GM18519 (cell line): ENCODE measurements around the gene DDN.
A peak's percentile ranks its signal among the peaks of the same experiment; 100 is the strongest.

Experiments
- ATAC-seq: cut with Tn5 transposase; IDR thresholded peaks from one replicate; pipeline ENCODE4 v1.9.1; 2021; ENCODE audit warnings: mild to moderate bottlenecking, moderate library complexity; ENCODE audit not compliant: unreplicated experiment, low FRiP score

Gene DDN

DNA sequence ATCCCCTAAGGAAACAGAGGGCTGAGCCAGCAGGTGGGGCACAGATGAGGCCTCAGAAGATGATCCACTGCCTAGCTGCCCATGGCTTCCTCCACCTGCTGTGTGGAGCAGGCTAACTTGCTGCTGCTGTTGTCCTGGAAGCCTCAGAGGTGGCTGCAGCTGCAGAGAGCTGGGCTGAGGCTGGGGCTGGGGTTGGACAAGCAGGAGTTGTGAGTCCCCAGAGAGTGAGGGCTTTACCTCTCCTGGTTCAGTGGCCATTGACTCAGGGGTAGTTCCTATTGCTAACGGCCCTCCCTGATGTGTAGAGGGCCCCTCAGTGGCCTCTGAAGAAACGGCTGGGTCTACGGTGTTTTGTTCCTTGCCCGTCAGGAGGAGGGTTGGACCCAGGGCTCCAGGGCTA lies 33.1 kb upstream of the DDN start:
- no peak for ATAC-seq

DNA sequence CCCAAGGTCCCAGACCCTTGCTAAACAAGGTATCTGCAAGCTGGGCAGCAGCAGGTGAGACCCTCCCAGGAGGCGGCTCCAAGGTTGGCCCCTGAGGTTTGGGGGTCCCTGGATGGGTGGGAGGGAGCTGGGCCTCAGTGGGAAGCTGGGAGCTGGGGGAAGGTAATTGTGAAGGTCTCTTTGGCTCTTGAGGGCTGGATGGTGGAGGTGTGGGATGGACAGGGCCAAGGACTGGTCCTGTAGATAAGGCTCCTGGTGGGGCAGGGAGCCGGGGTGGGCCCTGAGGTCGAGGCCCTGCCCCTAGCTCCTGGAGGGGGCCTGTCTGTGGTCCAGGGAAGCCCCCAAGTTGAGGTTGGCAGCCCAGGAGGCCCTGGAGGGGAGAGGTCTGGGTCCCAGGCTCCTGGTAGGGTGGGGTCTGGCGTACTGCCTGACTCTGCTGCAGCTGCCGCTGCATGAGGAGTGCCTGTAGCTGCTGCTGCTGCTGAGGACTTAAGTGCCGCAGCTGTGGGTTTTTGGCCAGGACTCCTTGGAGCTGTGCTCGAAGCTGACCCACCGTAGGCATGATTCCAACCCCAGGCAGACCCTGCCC lies 32.5 kb upstream of the DDN start:
- no peak for ATAC-seq

DNA sequence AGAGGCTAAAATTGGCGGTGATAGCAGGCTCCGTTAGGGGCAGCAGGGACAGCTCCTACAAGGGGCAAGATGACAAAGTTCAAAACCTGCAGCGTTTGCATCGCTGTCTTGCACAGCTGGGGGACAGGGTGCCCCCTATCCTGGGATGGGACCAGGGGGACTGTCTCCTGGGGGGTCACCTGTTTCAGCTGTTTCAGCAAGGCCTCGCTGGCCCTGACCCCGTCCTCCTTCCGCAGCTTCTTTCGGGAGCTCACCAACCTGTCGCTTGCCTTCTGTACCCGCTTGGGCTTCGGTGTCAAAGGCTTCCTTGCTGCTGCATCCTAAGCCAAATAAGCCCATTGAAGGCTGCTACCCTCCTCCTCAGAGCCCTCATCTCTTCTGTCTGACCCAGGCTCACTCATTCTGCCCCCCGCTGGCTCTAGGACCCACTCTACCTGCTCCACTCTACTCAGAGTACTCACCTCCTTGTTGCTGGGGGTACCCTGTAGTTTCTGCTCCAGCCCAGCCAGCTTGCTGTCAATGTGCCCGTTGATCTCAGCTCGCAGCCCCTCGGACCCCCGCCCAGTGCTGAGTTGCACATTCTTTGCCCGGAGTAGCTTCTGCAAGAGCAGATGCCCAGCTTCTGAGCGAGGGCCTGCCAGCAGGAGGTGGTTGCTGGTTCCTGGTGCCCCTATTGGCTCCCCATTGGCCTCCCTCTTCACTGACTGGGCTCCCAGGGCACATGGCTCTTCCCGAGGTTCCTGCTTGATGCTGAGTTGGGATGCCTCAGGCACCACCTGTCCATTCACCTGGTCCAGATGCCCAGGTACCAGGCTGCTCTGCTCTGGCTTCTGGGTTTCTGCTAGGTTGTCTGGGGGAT lies 31.8 kb upstream of the DDN start:
- ATAC-seq = no peak

DNA sequence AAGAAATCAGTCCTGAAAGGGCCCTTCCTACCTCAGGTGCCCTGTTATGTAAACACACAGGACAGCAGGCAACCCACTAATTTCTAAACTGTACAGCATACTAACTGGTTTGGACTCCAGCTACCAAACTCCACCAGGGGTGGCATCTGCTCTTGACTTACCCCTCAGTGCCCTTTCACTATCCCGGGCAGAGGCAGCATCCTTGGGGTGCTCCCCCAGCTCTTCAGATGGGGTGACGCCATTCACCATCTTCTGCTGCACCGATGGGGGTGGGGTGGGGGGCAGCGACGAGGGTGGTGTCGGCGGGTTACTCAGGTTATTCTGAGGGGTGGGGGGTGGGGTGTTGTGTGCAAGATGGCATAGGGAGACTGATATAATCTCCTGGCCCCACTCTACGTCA lies 30.9 kb upstream of the DDN start:
- ATAC-seq = no peak

DNA sequence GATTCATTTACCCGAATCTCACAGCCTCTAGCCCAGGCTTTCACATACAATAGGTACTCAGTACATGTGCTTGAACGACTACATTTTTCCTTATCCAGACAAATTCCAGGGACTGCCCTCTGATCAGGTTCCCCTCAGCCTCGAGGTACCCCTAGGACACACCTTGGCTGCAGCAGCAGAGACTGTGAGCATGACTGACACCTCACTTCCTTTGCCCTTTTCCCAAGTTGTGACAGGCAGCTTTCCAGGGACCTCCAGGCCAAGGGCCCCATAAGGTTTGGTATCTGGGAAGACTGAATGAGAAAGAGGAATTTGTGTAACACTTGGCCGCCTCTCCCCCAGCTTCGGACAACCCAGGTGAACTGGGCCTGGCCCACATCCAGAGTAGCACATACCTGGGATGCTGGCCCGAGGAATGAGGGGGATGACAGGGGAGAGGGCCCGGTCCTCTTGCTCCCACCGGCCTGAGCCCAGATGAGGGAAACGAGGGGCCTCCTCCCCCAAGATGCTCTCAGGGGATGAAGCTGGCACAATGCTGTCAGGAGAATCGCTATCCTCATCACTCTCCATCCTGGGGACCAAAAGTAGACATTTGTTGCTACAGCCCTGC lies 29.6 kb upstream of the DDN start:
- ATAC-seq = no peak

DNA sequence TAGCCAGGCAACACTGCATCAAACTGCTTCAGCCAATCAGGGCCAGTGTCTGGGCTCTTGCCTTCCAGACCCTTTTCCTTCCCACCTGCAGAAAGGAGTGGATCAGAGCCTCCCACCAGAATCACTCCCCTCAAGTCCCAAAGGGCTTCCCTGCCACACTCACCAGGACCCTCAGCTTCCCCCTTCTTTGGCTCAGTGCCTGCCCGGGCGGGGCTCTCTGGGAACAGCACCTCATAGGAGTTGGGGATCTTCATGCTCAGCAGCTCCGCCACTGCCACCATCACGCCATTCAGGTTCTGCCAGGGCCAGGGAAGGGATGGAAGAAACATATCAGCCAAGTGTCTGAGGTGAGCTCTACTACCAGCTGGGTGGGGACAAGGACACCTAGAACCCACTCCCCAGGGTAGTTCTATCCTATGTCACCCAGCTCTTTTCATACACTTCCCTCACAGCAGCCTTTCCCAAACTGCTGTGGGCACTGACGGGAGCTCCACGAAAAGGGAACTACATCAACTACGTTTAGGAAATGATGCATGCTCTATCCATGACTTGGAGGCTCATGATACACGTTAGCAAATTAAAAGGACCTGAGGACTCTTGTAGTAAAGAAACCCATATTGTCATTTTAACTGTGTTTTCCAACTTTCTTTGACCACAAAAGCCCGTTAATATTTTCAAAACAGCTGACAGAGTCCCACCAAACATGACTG lies 28.8 kb upstream of the DDN start:
- ATAC-seq = no peak

DNA sequence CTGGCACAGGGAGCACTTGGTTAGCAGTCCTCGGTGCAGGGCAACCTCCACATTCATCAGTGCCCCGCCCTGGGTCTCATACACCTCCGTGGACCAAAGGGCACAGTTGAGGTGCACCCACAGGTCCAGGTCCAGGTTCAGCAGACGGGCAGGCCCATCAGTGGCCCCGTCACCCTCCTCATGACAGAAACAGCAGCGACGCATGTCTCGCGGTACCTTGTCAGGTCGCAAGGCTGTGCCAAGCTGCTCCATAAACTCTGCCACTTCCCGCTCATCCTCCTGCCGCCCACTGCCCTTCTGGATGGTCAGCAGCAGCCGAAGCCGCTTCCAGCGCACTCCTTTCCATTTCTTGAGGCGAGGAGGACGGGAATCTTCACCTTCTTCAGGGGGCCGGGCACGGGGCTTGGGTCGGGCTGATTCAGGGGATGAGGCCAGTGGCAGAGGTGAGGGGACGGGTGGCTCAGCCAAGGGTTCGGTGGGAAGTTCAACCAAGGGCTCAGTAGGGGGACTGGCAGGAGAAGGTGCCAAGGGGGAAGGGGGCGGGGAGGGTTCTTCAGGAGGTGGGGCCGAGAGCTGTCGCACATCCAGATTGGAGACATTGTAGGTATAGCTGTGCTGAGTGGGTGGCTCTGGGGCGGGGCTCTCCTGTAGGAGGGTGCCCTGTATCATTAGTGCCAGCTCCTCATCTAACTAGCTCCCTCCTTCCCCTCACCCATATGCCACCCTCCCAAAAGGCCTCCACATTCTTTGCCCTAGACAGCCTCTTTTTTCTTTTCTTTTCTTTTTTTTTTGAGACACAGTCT lies 27.7 kb upstream of the DDN start:
- ATAC-seq = no peak

DNA sequence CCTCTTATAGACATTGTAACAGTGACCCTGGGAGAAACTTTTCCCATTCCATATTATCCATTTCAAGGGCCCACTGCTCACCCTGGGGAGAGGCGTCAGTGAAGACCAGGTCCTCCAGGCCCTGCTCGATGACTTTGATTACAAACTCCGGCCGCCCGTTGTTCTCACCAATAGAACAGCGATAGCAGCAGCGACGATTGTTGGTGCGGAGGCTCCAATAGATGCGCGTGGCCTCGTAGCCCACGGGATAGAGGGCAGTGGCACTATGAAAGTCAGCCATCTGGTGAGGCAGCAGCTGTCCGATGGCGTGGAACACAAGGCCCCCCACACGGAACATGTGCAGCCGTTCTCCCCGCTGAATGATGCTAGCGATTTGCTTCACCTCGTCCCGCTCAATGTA lies 26.9 kb upstream of the DDN start:
- no peak for ATAC-seq

DNA sequence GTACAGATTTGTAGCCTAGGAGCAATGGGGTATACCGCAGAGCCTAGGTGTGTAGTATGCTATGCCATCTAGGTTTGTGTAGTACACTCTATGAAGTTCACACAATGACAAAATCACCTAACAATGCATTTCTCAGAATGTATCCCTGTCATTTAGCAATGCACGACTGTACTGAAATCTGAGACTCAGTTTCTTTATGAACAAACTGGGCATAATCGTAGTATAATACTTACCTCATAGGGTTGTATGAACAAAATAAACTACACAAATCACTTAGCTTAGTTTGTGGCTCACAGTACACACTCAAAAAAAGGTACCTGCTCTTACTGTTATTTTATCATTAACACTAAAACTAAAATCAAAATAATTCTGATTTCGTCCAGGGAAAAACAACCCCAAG lies 26.3 kb upstream of the DDN start:
- ATAC-seq = no peak

DNA sequence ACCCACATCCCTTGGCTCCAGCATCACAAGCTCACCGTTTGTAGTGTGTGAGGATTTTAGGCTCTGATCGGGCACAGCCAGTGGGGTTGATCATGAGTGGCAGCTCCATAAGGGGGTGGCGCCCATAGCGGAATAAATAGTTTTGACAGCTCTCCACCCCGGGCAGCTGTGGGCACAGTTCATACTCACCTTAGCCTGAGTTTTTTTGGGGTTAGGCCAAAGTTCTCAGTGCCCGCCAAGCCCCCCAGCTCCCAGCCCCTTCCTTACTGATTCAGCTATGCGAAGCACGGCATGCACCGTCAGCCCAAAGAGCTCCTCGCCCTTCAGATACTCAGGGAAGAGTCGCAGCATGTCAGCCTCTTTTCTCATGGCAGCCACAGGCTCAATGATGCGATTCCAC lies 25.4 kb upstream of the DDN start:
- ATAC-seq = no peak

DNA sequence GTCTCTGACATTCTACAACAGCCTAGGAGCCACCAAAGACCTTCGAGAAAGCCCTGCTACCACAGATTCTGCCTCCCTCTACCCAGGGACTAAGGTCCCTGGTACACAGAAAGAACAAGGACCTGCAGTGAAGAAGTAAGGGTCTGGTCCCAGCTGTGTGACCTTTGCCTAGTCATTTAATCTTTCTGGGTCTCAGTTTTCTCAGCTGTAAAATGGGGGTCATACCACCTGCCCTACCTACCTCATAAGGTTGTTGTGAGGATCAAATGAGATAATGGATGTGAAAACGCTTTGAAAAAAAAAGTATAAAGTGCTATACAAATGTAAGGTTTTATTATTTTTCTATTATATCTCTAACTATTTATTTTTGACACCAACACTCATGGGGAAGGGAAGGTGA lies 24.6 kb upstream of the DDN start:
- no peak for ATAC-seq

DNA sequence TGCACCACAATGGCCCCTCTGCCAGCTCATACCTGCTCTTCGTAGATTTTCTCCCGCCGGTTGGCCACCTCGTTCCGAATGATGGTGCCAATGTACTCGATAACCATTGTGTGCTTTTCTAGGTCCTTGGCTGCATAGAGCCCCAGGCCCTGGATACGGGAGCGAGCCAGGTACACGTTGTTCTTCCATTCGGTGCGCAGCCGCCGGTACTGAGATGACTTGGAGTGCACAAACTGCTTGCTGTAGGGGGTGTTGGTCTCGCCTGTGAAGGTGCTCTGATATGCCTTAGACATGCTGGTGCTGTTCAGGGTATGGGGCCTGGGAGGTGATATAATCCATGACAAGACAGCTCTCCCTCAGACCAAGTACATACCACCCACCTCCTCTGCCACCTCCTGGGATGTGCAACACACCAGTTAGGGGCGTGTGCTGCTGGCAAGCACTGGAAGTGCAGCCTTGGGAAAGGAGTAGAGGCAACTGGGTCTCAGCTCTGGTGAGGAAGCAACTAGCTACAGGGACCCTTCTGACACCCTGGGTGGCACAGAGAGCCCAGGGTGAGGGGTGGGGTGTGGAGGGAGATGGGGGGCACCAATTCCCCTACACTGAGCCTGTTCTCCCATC lies 23.5 kb upstream of the DDN start:
- no peak for ATAC-seq

DNA sequence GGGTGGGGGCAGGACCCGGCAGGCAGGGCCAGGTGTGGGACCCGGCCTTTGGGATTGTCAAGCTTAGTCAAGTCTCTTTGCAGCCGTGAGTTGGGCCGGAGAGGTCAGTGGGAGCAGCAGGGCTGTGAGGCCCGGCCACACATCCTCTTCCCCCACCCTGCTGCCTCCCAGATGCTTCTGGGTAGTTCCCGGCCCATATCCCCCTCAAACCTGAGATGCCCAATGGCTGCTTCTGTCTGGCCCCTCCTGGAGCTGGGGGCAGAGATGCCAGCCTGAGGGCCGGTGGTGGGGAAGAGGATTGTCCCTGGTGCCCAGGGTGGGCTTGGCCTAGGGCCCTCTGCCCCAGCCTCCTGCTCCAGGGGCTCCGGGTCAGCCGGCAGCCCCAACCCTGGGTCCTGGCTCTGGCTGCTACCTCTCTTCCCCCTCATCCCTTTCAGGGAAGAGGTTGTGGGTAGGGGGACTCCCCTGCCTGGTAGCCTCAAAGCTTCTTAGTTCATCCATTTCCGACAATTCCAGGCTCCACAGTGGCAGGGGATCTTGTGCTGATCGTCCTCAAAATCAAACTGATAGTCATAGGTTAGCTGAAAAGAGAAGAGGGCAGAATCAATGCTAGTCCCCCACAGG lies 22.2 kb upstream of the DDN start:
- no peak for ATAC-seq

DNA sequence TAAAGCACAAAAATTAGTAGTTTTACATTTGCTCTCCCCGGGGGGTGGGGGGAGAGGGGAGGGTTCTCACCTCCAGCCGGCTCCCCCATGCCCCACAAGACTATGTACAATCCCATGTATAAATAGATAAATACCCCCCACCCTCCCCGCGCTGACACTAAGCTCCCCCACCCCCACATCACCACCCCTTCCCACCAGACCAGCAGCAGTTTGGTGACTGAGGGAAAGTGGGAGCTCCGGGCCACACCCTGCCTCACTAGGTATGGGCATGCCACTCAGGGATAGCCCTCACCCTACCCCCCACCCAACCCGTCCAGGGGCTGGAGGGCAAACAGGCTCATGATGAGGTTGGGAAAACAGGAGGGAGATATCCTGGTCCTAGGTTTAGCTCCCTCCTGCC lies 21.3 kb upstream of the DDN start:
- ATAC-seq = no peak

DNA sequence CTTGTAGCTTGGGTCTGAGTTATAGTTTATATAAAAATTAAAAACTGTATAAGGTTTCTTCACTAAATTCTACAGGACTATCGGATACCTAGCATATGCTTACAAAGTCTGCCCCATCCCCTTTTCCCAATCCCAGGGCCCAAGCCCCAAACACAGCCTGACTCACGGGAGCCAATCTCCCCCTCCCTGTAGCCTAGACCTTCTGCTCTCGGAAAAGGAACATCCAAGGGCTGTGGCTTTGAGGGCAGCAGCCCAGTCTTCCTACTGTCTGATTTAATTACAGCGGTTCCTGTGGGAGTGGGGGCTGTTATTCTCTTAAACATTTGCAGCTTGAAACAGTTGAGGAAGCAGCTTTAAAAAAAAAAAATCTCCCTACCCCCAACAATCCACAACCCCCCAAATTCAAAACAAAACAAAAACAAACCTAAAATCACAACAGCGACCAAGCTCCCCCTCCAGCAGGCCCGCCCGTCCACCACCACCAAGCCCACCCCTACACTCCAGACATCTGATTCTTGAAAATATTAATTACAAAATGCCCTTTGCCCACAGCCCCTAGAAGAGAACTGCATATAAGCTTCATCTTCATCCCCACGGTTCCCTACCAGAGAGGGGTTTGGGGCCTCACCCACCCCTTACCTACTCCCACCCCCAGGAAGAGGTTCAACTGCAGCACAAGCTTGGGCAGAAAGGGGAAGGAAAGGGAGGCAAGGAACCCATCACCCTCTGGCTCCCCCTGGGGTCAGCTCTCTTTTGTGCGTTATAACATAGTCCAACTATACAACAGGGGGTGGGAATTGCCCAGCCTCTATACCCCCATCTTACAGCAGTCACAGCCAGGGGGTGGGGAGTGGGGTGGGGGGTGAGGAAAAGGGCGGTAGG lies 20.5 kb upstream of the DDN start:
- ATAC-seq = no peak

DNA sequence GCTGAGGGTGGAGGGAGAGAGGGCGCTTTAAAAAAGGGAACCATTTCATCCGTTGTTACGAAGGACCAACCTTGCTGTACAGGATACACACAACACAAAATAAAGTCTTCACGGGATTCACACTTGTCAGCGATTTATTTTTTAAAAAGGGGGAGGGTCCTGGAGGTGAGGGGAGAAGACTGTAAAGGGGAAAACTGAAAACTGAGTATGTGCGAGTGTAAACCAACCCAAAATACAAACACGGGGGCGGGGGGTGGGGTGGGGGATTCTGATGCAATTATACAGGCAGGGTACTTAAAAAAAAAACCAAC lies 19.9 kb upstream of the DDN start:
- no peak for ATAC-seq

DNA sequence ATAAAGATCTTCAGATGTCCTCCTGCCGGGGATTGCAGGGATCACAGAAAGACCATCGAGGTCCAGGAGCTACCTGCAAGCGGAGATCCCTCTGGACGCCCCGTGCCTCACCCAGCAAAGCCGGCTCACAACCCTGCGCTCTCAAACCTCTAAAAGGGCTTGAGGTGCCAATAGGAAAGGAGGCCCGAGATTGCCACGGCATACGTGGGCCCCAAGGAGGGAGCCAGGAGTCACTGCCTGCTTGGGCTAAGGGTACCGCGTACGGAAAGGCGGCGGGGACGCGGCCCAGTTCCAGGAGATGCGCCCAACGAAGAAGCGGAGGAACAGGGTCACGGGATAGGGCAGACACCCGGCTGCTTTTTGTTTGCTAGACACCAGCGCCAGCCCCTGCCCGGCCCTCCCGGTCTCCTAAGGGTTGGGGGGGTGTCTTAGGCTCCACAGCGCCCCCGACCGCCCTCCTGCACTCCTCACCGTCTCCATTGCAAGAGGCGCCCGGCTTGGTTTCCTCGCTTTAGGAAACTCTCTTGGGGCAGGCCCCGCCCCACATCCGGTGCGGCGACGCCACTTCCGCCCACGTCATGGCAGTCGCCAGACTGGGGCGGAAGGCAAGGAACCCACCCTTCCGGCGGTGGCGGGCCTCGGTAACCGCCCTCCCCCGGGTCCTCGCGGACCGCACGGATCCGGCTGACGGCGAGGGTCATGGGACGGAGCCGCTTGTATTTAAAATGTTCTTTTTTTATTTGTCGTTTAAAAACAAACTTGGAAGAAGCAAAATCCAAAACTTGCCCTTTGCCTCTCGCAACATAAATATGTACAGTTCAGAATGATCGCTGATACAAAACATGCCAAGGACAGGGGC lies 19.3 kb upstream of the DDN start, which contains the start of gene PRKAG1:
Gene PRKAG1 (minus strand): TSS at position 516 of the 859 bp plus-strand sequence. CDS start 36 bp downstream, at position 480.
- ATAC-seq = peak; percentile 62

DNA sequence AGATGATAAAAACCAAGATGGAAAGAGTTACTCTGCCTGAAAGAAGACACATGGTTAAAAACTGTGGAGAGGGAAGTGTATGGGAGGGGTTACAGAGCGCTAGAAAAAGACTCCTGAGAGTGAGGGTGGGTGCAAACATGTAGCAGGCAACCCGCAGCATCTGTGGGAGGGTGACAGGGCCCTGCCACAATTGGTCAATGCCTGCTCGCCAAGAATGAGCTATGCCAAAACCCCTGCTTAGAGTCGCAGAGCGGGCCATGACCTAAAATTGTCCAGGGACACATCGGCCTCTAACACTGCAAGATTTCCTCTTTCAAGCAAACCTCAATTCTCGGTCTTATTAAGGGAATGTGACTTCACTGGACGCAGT lies 18.7 kb upstream of the DDN start:
- ATAC-seq = peak; percentile 3
